Measurements from ENCODE around the gene HLA-DRA.
A peak's percentile ranks its signal among the peaks of the same experiment; 100 is the strongest.
"Not testable (repeated sequence)": the region's sequence is repeated elsewhere in the genome, so short reads cannot be mapped to it uniquely, and the experiment has no call there.

The HLA-DRA gene

DNA sequence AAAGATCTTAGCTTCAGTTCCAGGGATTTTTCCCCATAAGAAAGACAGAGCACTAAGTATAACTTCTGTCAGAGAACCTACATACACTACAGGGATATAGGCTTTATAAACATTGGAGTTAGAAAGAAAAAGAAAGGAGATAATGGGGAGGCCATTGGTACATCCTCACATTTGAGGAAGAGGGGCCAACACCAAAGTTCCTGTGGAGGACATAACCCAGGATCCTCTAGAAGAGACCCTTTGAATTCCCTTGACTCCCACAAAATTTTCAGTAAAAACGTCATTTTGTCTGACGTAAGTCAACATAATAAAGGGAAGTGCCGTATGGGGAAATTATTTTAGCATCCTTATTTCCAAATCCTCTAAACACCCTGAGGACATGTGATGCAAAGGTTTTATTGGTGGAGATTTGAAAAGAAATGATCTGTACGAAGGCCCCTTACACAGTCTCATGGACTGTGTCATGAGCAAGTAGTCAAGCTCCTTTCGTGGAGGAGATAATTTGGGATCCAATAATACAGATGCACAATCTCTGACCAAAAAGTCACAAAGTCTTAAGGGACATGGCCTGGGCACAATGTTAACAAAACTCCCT, 33.2 kb downstream of the HLA-DRA start:
- TF ChIP-seq Cebpa-rat (IDR thresholded peaks at IDR 0.05) = no peak

DNA sequence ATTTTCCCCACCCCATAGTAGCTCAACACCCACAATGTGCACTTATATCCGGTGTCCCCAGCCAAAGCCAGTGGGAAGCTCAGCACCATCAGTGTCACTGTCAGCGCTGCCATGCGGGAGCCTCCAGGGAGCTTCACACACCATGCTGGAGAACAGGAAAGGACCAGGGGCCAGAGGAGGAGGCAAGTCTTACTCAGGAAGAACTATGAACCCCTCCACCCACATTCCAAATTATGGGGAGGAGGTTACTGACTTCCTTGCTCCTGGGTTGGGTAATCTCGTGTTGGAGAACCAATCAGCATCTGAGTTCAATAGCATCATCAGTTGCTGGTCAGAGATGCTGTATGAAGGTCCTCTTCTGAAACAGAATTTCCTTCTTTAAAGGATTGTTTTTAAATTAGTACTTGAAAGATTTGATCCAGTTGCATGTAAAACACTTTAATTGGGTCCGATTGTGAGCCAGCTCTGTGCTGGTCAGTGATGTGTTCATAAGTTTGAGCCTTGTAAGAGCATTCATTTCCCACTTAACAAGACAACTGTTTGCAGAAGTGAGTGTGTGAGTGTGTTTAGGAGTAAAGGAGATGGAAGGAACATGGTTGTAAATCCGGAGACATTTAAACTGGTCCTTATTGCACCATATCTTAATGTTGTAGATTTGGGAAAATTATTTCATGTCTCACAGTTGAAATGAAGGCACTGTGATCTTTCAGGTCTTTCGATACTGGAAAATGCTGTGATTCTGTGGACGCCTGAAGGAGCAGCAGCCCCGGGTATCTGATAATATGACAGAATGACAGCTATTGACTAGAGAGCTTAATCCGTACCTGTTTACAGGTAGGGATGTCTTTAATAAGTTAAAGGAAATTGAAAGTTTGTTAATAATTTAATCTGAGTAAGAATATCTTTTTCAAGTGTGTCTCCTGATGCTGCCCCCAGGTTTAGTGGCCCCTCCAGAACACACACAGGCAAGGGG, 34.0 kb downstream of the HLA-DRA start:
- not testable (repeated sequence) for H3K9ac ChIP-seq, H4K20me1 ChIP-seq, H3K4me3 ChIP-seq, H3K4me1 ChIP-seq, H3K27me3 ChIP-seq, H3K36me3 ChIP-seq
- Histone ChIP-seq H3K9me3 (peaks cover 13% of the 10 kb centered on the region), H3K4me2 (peak overlapping the region; percentile 12; the same call in 1 of the 2 replicates), H3K27ac (peak overlapping the region; percentile 63)

More for the DNA sequence above, 33.2 kb downstream of the HLA-DRA start:
- no peaks in the 10 kb centered on the region for H3K27me3 ChIP-seq
- H3K4me2 ChIP-seq = no peak overlapping the region
- H3K4me1 ChIP-seq = peaks cover 9% of the 10 kb centered on the region; the same call in 1 of the 2 replicates
- H3K27ac ChIP-seq = peak overlapping the region; percentile 56
- peaks cover 12% of the 10 kb centered on the region for H3K9me3 ChIP-seq
- H3K9ac ChIP-seq = no peak overlapping the region
- no peak overlapping the region for H3K4me3 ChIP-seq
- no peaks in the 10 kb centered on the region for H4K20me1 ChIP-seq
- no peaks in the 10 kb centered on the region for H3K36me3 ChIP-seq

DNA sequence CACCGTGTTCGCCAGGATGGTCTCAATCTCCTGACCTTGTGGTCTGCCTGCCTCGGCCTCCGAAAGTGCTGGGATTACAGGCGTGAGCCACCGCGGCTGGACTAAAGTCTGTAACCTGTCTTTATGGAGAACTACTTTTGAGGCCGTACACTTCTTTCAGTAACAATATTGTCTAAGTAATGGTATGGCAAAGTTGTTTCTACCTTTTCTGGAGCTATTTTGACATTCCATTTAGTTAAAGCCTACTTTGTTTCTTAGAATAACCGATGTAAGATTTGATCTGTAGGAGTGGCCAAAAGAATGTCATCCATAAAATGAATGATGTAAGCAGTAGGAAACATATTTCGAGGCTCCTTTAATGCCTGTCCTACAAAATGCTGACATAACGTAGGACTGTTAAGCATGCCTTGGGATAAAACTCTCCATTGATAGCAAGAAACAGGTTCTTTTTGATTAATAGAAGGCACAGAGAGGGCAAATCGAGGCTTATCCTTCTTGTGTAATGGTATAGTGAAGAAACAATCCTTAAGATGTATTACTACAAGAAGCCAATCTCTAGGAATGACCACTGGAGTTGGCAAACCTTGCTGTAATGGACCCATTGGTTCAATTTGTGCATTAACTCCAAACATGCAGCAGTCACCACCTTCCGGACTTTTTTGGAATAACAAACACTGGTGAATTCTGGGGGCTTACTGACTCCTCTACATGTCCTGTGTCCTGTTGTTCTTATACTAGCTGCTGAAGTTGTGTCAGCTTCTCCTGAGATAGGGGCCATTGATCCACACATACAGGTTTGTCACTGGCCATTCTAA, 35.9 kb downstream of the HLA-DRA start:
- H3K4me3 ChIP-seq = no peak overlapping the region
- no peaks in the 10 kb centered on the region for H3K27me3 ChIP-seq
- H3K4me1 ChIP-seq = peaks cover 9% of the 10 kb centered on the region; the same call in 1 of the 2 replicates
- H4K20me1 ChIP-seq = no peaks in the 10 kb centered on the region
- no peak overlapping the region for H3K4me2 ChIP-seq
- no peak overlapping the region for H3K27ac ChIP-seq
- no peak overlapping the region for H3K9ac ChIP-seq
- H3K36me3 ChIP-seq = no peaks in the 10 kb centered on the region
- no peak for TF ChIP-seq Cebpa-rat (IDR thresholded peaks at IDR 0.05)
- peaks cover 13% of the 10 kb centered on the region for H3K9me3 ChIP-seq

DNA sequence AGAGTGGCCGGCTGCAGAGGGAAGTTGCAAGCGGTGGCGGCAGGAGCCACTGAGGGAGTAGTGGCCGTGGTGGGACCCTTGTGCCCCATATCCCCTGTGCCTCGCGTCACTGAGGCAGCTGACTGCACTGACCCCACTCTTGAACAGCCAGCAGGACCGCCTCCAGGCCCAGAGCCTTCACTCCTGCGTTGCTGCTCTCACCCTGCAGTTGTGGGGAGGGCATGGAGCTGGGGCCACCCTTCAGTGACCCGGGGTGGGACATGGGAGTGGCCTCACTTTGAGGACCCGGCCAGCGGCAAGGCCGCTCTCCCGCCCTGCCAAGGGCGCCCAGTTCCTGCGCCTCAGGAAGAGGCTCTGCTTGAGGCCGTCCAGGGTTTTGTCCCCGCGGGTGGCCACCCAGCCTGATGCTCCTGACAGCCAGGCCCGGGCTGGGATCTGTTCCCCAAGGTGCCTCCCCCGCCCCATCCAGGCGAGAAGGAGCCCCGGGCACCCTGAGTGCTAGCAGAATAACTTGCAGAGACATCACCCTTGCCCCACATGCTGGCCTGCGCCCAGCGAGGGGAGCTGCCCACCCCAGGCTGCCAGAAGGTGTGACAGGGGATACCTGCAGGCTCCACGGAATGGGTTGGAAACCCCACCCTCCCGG, 44.4 kb downstream of the HLA-DRA start:
- Histone ChIP-seq H3K9me3 (no peaks in the 10 kb centered on the region), H3K4me3 (no peak overlapping the region), H3K27me3 (no peaks in the 10 kb centered on the region), H3K36me3 (no peaks in the 10 kb centered on the region), H3K4me1 (no peaks in the 10 kb centered on the region), H3K9ac (no peak overlapping the region), H4K20me1 (no peaks in the 10 kb centered on the region), H3K4me2 (no peak overlapping the region), H3K27ac (no peak overlapping the region)
- TF ChIP-seq Cebpa-rat (IDR thresholded peaks at IDR 0.05) = no peak

DNA sequence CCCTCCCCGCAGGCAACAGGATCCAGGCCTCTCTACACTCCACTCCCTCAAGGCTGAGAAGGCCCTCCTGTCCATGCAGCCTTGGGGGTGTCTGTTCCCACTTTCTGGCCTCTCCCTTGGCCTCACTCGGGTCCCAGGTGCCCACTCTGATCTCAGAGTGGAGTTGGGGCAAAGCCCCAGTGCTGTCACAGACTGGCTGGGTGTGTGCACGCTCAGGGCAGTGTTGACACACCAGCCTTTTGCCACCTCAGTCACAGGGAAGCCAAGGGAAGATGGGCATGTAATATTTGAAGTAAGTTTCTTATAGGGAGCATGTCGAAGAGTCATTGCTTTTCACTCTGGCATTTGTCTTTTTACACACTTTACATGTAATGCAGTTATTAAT, 44.9 kb downstream of the HLA-DRA start:
- H4K20me1 ChIP-seq = no peaks in the 10 kb centered on the region
- H3K9ac ChIP-seq = no peak overlapping the region
- no peak overlapping the region for H3K27ac ChIP-seq
- no peaks in the 10 kb centered on the region for H3K9me3 ChIP-seq
- H3K36me3 ChIP-seq = no peaks in the 10 kb centered on the region
- H3K27me3 ChIP-seq = no peaks in the 10 kb centered on the region
- H3K4me1 ChIP-seq = no peaks in the 10 kb centered on the region
- no peak overlapping the region for H3K4me3 ChIP-seq
- no peak for TF ChIP-seq Cebpa-rat (IDR thresholded peaks at IDR 0.05)
- H3K4me2 ChIP-seq = no peak overlapping the region

DNA sequence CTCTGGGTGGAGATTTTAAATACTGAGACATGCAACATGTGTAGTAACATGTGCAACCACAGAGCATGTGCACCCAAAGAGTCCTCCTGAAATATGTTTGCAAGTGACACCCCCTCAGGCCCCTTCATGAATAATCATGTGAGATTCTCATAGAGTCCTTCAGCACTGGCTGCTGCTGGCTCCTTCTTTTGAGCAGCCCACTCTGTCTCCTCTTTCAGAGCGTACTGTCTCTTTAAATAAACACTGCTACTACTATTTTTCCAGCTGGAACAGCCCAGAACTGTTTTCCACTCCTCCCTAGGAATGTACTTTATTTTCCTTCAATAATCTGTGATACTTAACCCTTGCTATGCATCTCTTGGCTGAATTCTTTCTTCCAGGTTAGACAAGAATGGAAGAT, 48.4 kb downstream of the HLA-DRA start:
- Histone ChIP-seq H4K20me1 (no peaks in the 10 kb centered on the region), H3K36me3 (no peaks in the 10 kb centered on the region), H3K27ac (no peak overlapping the region), H3K4me3 (no peak overlapping the region), H3K27me3 (no peaks in the 10 kb centered on the region), H3K9ac (no peak overlapping the region), H3K4me1 (no peaks in the 10 kb centered on the region), H3K9me3 (no peaks in the 10 kb centered on the region), H3K4me2 (no peak overlapping the region)
- no peak for TF ChIP-seq Cebpa-rat (IDR thresholded peaks at IDR 0.05)

DNA sequence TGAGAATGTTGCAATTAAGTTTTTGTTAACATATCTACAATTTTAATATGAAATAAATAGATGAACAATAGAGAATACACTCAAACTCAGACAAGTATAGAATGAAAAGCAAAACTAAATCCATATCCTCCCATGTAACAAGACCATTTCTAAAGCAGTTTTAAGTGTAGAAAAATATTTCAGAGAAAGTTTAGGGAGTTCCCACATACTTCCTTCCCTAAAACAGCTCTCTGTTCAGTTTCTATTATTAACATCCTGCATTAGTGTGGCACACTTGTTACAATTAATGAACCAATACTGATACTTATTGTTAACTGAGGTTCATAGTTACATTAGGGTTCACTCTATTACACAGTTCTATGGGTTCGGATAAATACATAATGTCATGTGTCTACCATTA, 52.0 kb downstream of the HLA-DRA start:
- Histone ChIP-seq H3K4me3 (no peak overlapping the region), H3K36me3 (no peaks in the 10 kb centered on the region), H3K4me1 (no peaks in the 10 kb centered on the region), H3K27ac (no peak overlapping the region), H3K27me3 (no peaks in the 10 kb centered on the region), H3K9me3 (no peaks in the 10 kb centered on the region), H3K4me2 (no peak overlapping the region), H3K9ac (no peak overlapping the region), H4K20me1 (no peaks in the 10 kb centered on the region)
- TF ChIP-seq Cebpa-rat (IDR thresholded peaks at IDR 0.05) = no peak

DNA sequence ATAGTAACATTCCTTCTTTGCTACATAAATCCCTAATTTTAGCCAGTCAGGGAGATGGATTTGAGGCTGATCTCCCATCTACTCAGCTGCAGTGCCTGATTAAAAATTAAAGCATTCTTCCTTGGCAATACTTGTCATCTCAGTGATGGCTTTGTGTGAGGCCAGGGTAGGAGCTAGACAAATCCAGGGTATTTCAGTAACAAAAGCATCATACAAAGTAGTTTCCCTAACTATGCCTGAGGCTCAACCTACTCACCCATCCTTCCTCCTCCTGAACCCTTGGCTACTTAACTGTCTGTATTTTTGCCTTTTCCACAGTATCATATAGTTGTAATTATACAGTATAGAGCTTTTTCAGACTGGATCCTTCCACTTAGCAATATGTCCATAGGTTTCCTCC, 52.7 kb downstream of the HLA-DRA start:
- Histone ChIP-seq H3K4me3 (no peak overlapping the region), H3K27me3 (no peaks in the 10 kb centered on the region), H3K4me1 (no peaks in the 10 kb centered on the region), H3K9ac (no peak overlapping the region), H4K20me1 (no peaks in the 10 kb centered on the region), H3K36me3 (no peaks in the 10 kb centered on the region), H3K27ac (no peak overlapping the region), H3K4me2 (no peak overlapping the region), H3K9me3 (no peaks in the 10 kb centered on the region)
- TF ChIP-seq Cebpa-rat (IDR thresholded peaks at IDR 0.05) = no peak
